H1 (cell line): ENCODE data around the gene PTPA. TPM values are rescaled to one million over a fixed set of nuclear protein-coding genes. Genes with fewer than 3 reads are reported as not detected.

Experiments used
- CTCF ChIA-PET: fragments of 300-600 bp; sonication (Branson Sonifier 250); formaldehyde crosslinking; loops from one replicate; lab custom pipeline; 2021; ENCODE audit not compliant: partially characterized antibody; lab: Charles Lee
- POLR2A ChIA-PET: fragments of 300-600 bp; sonication (Branson Sonifier 250); formaldehyde crosslinking; loops from one replicate; lab custom pipeline; 2021; ENCODE audit warnings: inconsistent platforms; ENCODE audit not compliant: partially characterized antibody; lab: Charles Lee
- DNase-seq, 2 experiments: peaks; one replicate each; pipeline versions ENCODE4 v3.0.0 to v3.0.0-alpha.2; 2010 to 2022; ENCODE audit warnings: low spot score in 2 of 2, low read depth in 1 of 2, mixed read lengths in 1 of 2
- FAIRE-seq: peaks from 2 replicates; lab custom pipeline; 2011; peaks lifted over from hg19 to GRCh38; lab: Jason Lieb, UNC
- H2AFZ ChIP-seq: 2 replicates; pipeline ENCODE4 v1.8.1; 2012; ENCODE audit warnings: low read length, inconsistent platforms
- H2AK5ac ChIP-seq: 2 replicates; pipeline ENCODE4 v1.6.1; 2013; ENCODE audit warnings: low read depth, low read length
- H2BK120ac ChIP-seq: replicated peaks from 2 replicates; pipeline ENCODE3; 2013; ENCODE audit warnings: low read depth, low read length, inconsistent platforms
- H2BK12ac ChIP-seq: 2 replicates; pipeline ENCODE4 v1.6.1; 2013; ENCODE audit warnings: low read depth, low read length
- H2BK15ac ChIP-seq: 2 replicates; pipeline ENCODE4 v1.6.1; 2013; ENCODE audit warnings: low read length
- H2BK20ac ChIP-seq: 2 replicates; pipeline ENCODE4 v1.6.1; 2013; ENCODE audit warnings: low read length
- H2BK5ac ChIP-seq: 2 replicates; pipeline ENCODE4 v1.6.1; 2013; ENCODE audit warnings: low read depth, low read length
- H3K14ac ChIP-seq: 2 replicates; pipeline ENCODE4 v1.6.1; 2013; ENCODE audit warnings: inconsistent platforms; ENCODE audit not compliant: insufficient read length
- H3K18ac ChIP-seq: 2 replicates; pipeline ENCODE4 v1.6.1; 2013; ENCODE audit warnings: low read length; ENCODE audit errors: extremely low read depth
- H3K23ac ChIP-seq: 2 replicates; pipeline ENCODE4 v1.6.1; 2013; ENCODE audit warnings: inconsistent platforms; ENCODE audit not compliant: insufficient read length
- H3K23me2 ChIP-seq: 2 replicates; pipeline ENCODE4 v1.6.1; 2013; ENCODE audit warnings: low read depth, low read length
- H3K27ac ChIP-seq: 2 replicates; pipeline ENCODE4 v1.6.1; 2011; ENCODE audit warnings: low read depth, low read length, inconsistent platforms
- H3K27me3 ChIP-seq, 4 experiments: replicated peaks in 1 of 4; 1 replicate in 1 of 4; 2 replicates in 3 of 4; pipeline versions ENCODE4 v1.6.1 to v1.8.1; 2011 to 2013; ENCODE audit warnings: low read length in 3 of 4, mild to moderate bottlenecking in 3 of 4, inconsistent platforms in 2 of 4, mixed read lengths in 2 of 4, moderate library complexity in 1 of 4; ENCODE audit not compliant: control insufficient read depth in 3 of 4, insufficient read depth in 3 of 4; ENCODE audit errors: extremely low read depth in 1 of 4
- H3K36me3 ChIP-seq, 4 experiments: 2 replicates each; pipeline versions ENCODE4 v1.6.1 to v1.8.1; 2011 to 2013; ENCODE audit warnings: mild to moderate bottlenecking in 4 of 4, low read length in 3 of 4, moderate library complexity in 2 of 4, control low read depth in 1 of 4, inconsistent platforms in 1 of 4; ENCODE audit not compliant: insufficient read depth in 4 of 4, control insufficient read depth in 2 of 4
- H3K4ac ChIP-seq: replicated peaks from 2 replicates; pipeline ENCODE3; 2013; ENCODE audit warnings: low read length, low read depth, mixed read lengths, inconsistent platforms; ENCODE audit not compliant: insufficient read length
- H3K4me1 ChIP-seq, 4 experiments: replicated peaks in 1 of 4; 1 replicate in 1 of 4; 2 replicates in 3 of 4; pipeline versions ENCODE4 v1.6.1 to v1.8.1; 2011 to 2013; ENCODE audit warnings: low read length in 3 of 4, inconsistent platforms in 2 of 4, mixed read lengths in 1 of 4; ENCODE audit not compliant: insufficient read depth in 4 of 4, control insufficient read depth in 3 of 4
- H3K4me2 ChIP-seq, 2 experiments: 2 replicates each; pipeline versions ENCODE4 v1.6.1 to v1.8.1; 2011 to 2013; ENCODE audit warnings: low read depth in 2 of 2, low read length in 2 of 2, control low read depth in 1 of 2, inconsistent platforms in 1 of 2, mild to moderate bottlenecking in 1 of 2; ENCODE audit not compliant: insufficient read depth in 1 of 2
- H3K4me3 ChIP-seq, 4 experiments: fragments of 200-600, 300-600 bp in 1 of 4; sonication (generic), shearing (Covaris generic), sonication (Bioruptor Twin) in 1 of 4; 2 replicates each; pipeline versions ENCODE4 v1.5.1 to v1.8.1; 2011 to 2016; ENCODE audit warnings: low read length in 4 of 4, low read depth in 3 of 4, control low read depth in 2 of 4, inconsistent platforms in 2 of 4, mild to moderate bottlenecking in 2 of 4, mixed read lengths in 1 of 4, moderate library complexity in 1 of 4; ENCODE audit not compliant: insufficient read depth in 2 of 4; ENCODE audit errors: extremely low read depth in 1 of 4
- H3K56ac ChIP-seq: replicated peaks from 2 replicates; pipeline ENCODE3; 2013; ENCODE audit warnings: low read depth, mild to moderate bottlenecking, mixed read lengths, low read length, inconsistent platforms; ENCODE audit not compliant: insufficient read length
- H3K79me1 ChIP-seq: 2 replicates; pipeline ENCODE4 v1.6.1; 2013; ENCODE audit warnings: low read depth, low read length, control low read depth
- H3K79me2 ChIP-seq, 2 experiments: 2 replicates each; pipeline versions ENCODE4 v1.6.1 to v1.8.1; 2012 to 2013; ENCODE audit warnings: low read length in 2 of 2, mild to moderate bottlenecking in 2 of 2, inconsistent platforms in 1 of 2; ENCODE audit not compliant: insufficient read depth in 2 of 2, control insufficient read depth in 1 of 2
- H3K9ac ChIP-seq, 4 experiments: replicated peaks in 1 of 4; 1 replicate in 1 of 4; 2 replicates in 3 of 4; pipeline versions ENCODE4 v1.6.1 to v1.8.1; 2011 to 2013; ENCODE audit warnings: low read depth in 3 of 4, low read length in 3 of 4, control low read depth in 2 of 4, mild to moderate bottlenecking in 2 of 4, moderate library complexity in 2 of 4, inconsistent platforms in 1 of 4; ENCODE audit errors: extremely low read depth in 1 of 4
- H3K9me3 ChIP-seq, 2 experiments: 2 replicates each; pipeline versions ENCODE4 v1.6.1 to v1.8.1; 2012 to 2013; ENCODE audit warnings: mild to moderate bottlenecking in 2 of 2, moderate library complexity in 2 of 2, control low read depth in 1 of 2, inconsistent platforms in 1 of 2, low read depth in 1 of 2, low read length in 1 of 2, mixed read lengths in 1 of 2; ENCODE audit not compliant: insufficient read depth in 2 of 2
- H4K20me1 ChIP-seq, 2 experiments: replicated peaks in 1 of 2; 2 replicates each; pipeline versions ENCODE3 to v1.8.1; 2011 to 2013; ENCODE audit warnings: inconsistent platforms in 2 of 2, low read length in 2 of 2, mild to moderate bottlenecking in 1 of 2; ENCODE audit not compliant: insufficient read depth in 2 of 2, control insufficient read depth in 1 of 2
- H4K5ac ChIP-seq: 2 replicates; pipeline ENCODE4 v1.6.1; 2013; ENCODE audit warnings: low read length, low read depth, mixed read lengths, inconsistent platforms; ENCODE audit not compliant: insufficient read length
- H4K8ac ChIP-seq: 2 replicates; pipeline ENCODE4 v1.8.0; 2013; ENCODE audit warnings: mild to moderate bottlenecking, moderate library complexity, low read length, inconsistent platforms; ENCODE audit not compliant: insufficient read depth; ENCODE audit errors: extremely low read depth
- H4K91ac ChIP-seq: replicated peaks from 2 replicates; pipeline ENCODE3; 2013; ENCODE audit warnings: low read length, mixed read lengths, inconsistent platforms; ENCODE audit not compliant: insufficient read length
- KDM4A ChIP-seq: IDR thresholded peaks from one replicate; pipeline ENCODE4 v1.7.1; 2012; ENCODE audit warnings: low read depth, mild to moderate bottlenecking, moderate library complexity, low read length, inconsistent platforms; ENCODE audit not compliant: severe bottlenecking
- TBP ChIP-seq: IDR thresholded peaks from 2 replicates; pipeline ENCODE4 v1.6.1; 2011; ENCODE audit warnings: low read depth, low read length, improper control_type of control experiment
- WGBS, 2 experiments: shearing (Covaris generic) in 1 of 2; methylation state at CpG; one replicate each; pipeline versions ENCODE4 v1.1.6 to v1.1.7; 2013 to 2015; ENCODE audit warnings: low lambda C conversion rate in 2 of 2, mixed read lengths in 2 of 2, inconsistent platforms in 1 of 2, low coverage in 1 of 2, missing lambda C conversion rate in 1 of 2; ENCODE audit not compliant: insufficient replicate concordance in 2 of 2, insufficient coverage in 1 of 2, insufficient read length in 1 of 2; ENCODE audit errors: extremely low coverage in 1 of 2, missing lambda C conversion rate in 1 of 2; 5-methylcytosine and 5-hydroxymethylcytosine counted together
- polyA plus RNA-seq, 7 experiments: library from polyadenylated mRNA; depleted of rRNA in 3 of 7; stranded (reverse) in 5 of 7; unstranded in 2 of 7; fragments of >200 nt in 5 of 7; fragments of 200-250 nt in 2 of 7; gene quantifications; 1 replicate in 5 of 7; 2 replicates in 1 of 7; 4 replicates in 1 of 7; pipeline versions ENCODE4 v1.2.1 to v1.2.3, GENCODE V29; 2011 to 2013; ENCODE audit warnings: missing spikeins in 2 of 7, mixed read lengths in 2 of 7
- total RNA-seq: library from RNA; stranded (reverse); fragmentation: NEBNext Ultra II Directional; extraction: Animal tissue kit (Norgen Biotek cat#: 25700); gene quantifications from 2 replicates; pipeline ENCODE4 v1.2.1, GENCODE V29; 2021

Gene PTPA
- total and polyA plus RNA-seq, 2 of the 8 experiments (the other 6 are each of a cell fraction or from before 2014, with no cell fraction given) = 114 to 145 TPM

GRCh38 chr9:129141066-129142041 is 30.1 kb downstream of the PTPA start:
- H3K36me3 ChIP-seq = peaks cover 2 to 27% (median 10%) of the 10 kb centered on the region in 4 experiments
- peak overlapping the region; percentile 60 to 90 for H3K4me2 ChIP-seq
- H3K9ac ChIP-seq = peak overlapping the region in 2 of 4 experiments; percentile 25 to 33; a peak in 2 of 7 replicates
- no peaks in the 10 kb centered on the region for H3K9me3 ChIP-seq
- no peaks in the 10 kb centered on the region for H3K27me3 ChIP-seq
- no peak overlapping the region for H3K14ac ChIP-seq
- peaks cover 10% of the 10 kb centered on the region; the same call in 1 of the 2 replicates for H3K79me1 ChIP-seq
- H4K8ac ChIP-seq = peak overlapping the region; percentile 85
- no peak for DNase-seq
- H2AFZ ChIP-seq = no peak overlapping the region
- H2BK120ac ChIP-seq = peak overlapping the region; percentile 57
- H4K20me1 ChIP-seq = peaks cover 0 to 4% of the 10 kb centered on the region in 2 experiments
- peak overlapping the region; percentile 95 for H4K91ac ChIP-seq
- FAIRE-seq = no peak
- WGBS, 2 experiments = 65% methylated on average over 13 of the region's 13 CpGs; no CpG with 5 or more reads in 1 of the 2 experiments
- TF ChIP-seq TBP (no peak), KDM4A (peak; percentile 7)
- TF ChIP-seq, all 59 proteins: peak for 1
- Histone ChIP-seq H3K23me2 (peaks cover 11% of the 10 kb centered on the region; the same call in 1 of the 2 replicates), H2BK12ac (peak overlapping the region; percentile 96; the same call in 1 of the 2 replicates), H3K18ac (peak overlapping the region; percentile 97), H4K5ac (peak overlapping the region; percentile 90), H3K23ac (no peak overlapping the region), H3K27ac (peak overlapping the region; percentile 88; the same call in 1 of the 2 replicates), H3K56ac (peak overlapping the region; percentile 66), H3K4me1 (peaks cover 36 to 57% (median 46%) of the 10 kb centered on the region in 4 experiments), H2BK15ac (peak overlapping the region; percentile 37; the same call in 1 of the 2 replicates), H2BK20ac (no peak overlapping the region), H2BK5ac (peak overlapping the region; percentile 99), H2AK5ac (no peak overlapping the region), H3K4me3 (peak overlapping the region; percentile 11 to 55 (median 32); a peak in 5 of 8 replicates), H3K79me2 (peaks cover 2 to 11% of the 10 kb centered on the region in 2 experiments; a peak in 2 of 4 replicates), H3K4ac (peak overlapping the region; percentile 81)
- CTCF ChIA-PET = interaction anchor here (0.5 to 36.8 kb wide), 24 partner anchors 11 to 495 kb away, joined by 3 to 831 read pairs (median 5); partner anchors contain the start of genes C9orf50, IER5L and NTMT1
- POLR2A ChIA-PET = interaction anchor here (0.6 to 4.7 kb wide), 22 partner anchors 9 to 486 kb away, joined by 3 to 37 read pairs (median 4); partner anchors contain the start of genes CRAT, IER5L, NTMT1 and PTPA
